Inflammatory macrophage (primary cell): ENCODE data around the gene LRCH1.

Experiments
- DNase-seq, 2 donors: peaks; one replicate each; pipeline ENCODE4 v3.0.0-alpha.2; 2020 to 2022

The LRCH1 gene

GRCh38 chr13:46617229-46617721 is 64.3 kb downstream of the LRCH1 start:
- no peak for DNase-seq

- no peak for DNase-seq
Observed at GRCh38 chr13:46617885-46618284, 64.9 kb downstream of the LRCH1 start.

GRCh38 chr13:46618694-46619254 is 65.8 kb downstream of the LRCH1 start:
- DNase-seq: no peak

- no peak for DNase-seq
Observed at GRCh38 chr13:46620029-46620428, 67.1 kb downstream of the LRCH1 start.

- DNase-seq: no peak
Observed at GRCh38 chr13:46620471-46620870, 67.5 kb downstream of the LRCH1 start.

- DNase-seq: no peak
Observed at GRCh38 chr13:46621133-46621532, 68.2 kb downstream of the LRCH1 start.

GRCh38 chr13:46621792-46622629 is 69.0 kb downstream of the LRCH1 start:
- no peak for DNase-seq

GRCh38 chr13:46622630-46623256 is 69.8 kb downstream of the LRCH1 start:
- peak in 1 of 2 donors; percentile 29 for DNase-seq

- DNase-seq: no peak
Observed at GRCh38 chr13:46624353-46624752, 71.4 kb downstream of the LRCH1 start.

GRCh38 chr13:46624821-46625220 is 71.9 kb downstream of the LRCH1 start:
- no peak for DNase-seq

- no peak for DNase-seq
Observed at GRCh38 chr13:46627462-46627861, 74.5 kb downstream of the LRCH1 start.

GRCh38 chr13:46628622-46629365 is 75.8 kb downstream of the LRCH1 start:
- DNase-seq: no peak

GRCh38 chr13:46629811-46630413 is 76.9 kb downstream of the LRCH1 start:
- no peak for DNase-seq

- DNase-seq: no peak
Observed at GRCh38 chr13:46630431-46631178, 77.6 kb downstream of the LRCH1 start.

- no peak for DNase-seq
Observed at GRCh38 chr13:46631179-46631542, 78.2 kb downstream of the LRCH1 start.

- DNase-seq: no peak
Observed at GRCh38 chr13:46632176-46632575, 79.2 kb downstream of the LRCH1 start.

- DNase-seq: no peak
Observed at GRCh38 chr13:46633416-46633815, 80.4 kb downstream of the LRCH1 start.

GRCh38 chr13:46636451-46636850 is 83.5 kb downstream of the LRCH1 start:
- no peak for DNase-seq

GRCh38 chr13:46637213-46637612 is 84.2 kb downstream of the LRCH1 start:
- DNase-seq: no peak

- no peak for DNase-seq
Observed at GRCh38 chr13:46638262-46638661, 85.3 kb downstream of the LRCH1 start.

- DNase-seq: no peak
Observed at GRCh38 chr13:46639033-46639981, 86.3 kb downstream of the LRCH1 start.
